Hematopoietic multipotent progenitor cell treated with erythropoietin and hydrocortisone succinate and interleukin-3 and kit ligand, for 4 days (in vitro differentiated cells): ENCODE measurements around the gene CST4.
"Not testable (repeated sequence)": the region's sequence is repeated elsewhere in the genome, so short reads cannot be mapped to it uniquely, and the experiment has no call there.

Source experiments
- DNase-seq: peaks from one replicate; pipeline ENCODE4 v3.0.0-alpha.2; 2015

Gene CST4, protein sequence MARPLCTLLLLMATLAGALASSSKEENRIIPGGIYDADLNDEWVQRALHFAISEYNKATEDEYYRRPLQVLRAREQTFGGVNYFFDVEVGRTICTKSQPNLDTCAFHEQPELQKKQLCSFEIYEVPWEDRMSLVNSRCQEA

GRCh38 chr20:23688684-23689398 lies at the start of gene CST4:
CST4 (minus strand) TSS chr20:23689038; CDS start chr20:23688969, 69 bp downstream.
- not testable (repeated sequence) for DNase-seq

DNA sequence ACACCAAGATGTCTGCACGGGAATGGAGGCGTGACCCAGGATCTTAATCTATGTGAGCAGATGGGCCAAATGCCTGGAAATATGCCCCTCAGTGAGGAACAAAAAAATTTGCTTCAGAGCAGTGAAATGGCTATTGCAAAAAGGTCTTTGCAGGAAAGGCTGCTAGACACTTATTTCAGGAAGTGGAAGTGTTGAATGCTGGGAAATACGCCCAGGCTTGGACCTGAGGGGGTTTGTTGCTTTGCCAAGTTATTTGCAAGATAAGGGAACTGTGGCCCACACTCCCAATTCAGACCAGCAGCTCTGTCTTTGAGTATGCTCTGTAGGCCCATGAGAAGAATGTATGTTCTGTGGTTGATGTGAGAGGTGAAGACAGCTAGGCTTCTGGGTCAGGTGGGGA lies 46.6 kb upstream of the CST4 start:
- DNase-seq = peak; percentile 64

DNA sequence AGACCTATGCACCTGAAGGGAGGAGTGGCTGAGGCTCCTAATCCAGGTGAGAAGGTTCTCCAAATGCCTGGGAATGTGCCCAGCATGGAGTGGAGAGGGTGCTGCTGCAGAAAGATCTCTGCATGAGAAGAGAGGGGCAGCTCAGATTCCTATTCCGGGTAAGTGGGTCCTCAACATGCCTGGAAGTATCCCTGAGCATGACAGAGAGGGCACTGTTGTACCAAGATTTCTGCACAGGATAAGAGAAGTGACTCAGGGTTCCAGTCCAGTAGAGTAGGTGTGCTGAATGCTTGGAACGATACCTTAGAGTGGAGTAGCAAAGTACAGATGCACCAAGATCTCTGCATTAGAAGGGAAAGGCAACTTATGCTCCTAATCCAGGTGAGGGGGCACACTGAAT lies 46.1 kb upstream of the CST4 start:
- peak; percentile 3 for DNase-seq

GRCh38 chr20:23734440-23734839 lies 45.6 kb upstream of the CST4 start:
- peak; percentile 44 for DNase-seq

DNA sequence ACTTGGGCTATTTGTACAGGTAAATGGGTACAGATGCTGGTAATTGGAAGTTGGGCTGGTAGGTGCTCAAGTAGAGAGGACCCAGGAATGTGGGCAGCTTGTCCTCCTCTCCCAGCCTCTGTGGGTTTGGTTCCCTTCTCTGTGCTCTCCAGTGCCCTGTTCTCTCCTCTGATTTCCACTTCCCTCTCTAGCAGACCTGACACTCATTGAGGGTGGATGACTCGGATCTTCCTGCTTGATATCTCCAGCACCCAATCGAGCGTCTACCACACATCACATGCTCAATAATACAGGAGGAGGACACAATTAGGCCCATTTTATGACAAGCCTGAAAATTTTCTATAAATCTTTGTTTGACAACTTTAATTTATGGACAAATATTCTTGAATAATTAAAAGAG lies 38.2 kb upstream of the CST4 start:
- DNase-seq = peak; percentile 13

DNA sequence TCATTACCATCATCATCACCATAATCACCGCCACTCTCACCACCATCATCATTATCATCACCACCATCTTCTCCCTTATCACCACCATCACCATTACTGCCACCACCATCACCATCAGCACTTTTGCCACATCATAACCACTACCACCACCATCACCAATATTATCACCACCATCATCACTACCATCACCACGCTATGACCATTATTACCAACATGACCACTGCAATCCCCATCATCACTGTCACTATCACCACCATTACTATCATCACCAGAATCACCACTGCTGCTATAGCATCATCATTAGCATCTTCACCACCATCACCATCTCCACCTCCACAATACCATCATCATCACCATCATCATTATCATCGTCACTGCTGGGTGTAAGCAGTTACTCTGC lies 36.3 kb upstream of the CST4 start:
- no peak for DNase-seq

DNA sequence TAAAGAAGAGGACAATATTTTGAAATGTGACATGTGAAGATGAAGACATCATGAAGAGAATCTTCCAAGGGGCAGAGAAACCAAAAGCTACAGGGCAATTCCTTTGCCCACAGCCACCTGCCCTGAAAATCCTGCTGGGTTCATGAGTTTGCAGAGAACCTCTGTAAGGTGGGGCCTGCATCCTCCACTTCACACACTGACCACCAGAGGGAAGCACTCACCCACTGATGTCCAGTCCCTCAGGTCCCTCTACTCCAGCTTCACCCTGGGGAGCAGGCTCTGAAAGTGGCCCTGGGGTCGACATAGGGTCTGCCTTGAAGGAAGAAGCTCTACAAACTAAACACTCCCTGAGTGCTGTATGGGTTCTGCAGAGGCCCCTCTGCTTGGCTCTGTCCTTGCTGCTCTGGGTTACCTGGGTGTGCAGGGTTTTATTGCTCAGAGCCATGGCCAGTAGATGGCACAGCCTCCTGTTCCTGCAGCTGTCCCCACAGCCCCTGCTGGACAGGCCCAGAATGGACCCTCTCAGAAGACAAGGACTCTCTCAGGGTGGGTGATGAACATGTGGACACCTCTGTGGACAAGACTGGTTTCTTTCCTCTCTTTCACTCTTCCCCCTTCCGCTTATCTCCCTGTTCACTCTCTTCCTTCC lies 34.9 kb upstream of the CST4 start:
- peak; percentile 52 for DNase-seq

DNA sequence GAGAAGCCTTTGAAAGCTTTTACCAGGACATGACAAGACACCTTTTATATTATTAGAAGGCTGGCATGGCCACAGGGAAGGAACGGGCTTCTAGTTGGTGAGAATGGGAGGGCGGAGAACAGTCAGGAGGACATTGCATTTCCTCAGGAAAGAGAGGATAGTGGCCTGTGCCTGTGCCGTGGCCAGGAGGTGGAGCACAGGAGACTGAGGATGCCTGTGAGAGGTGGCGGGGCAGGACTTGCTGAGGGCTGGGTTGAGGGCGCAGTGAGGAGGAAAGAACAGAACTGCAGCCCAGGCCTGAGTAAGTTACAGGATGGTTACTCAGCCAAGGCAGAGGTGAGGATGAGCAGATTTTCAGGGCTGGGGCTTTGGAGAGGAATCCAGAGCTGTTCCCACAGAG lies 34.0 kb upstream of the CST4 start:
- DNase-seq = not testable (repeated sequence)

- no peak for DNase-seq
Observed at GRCh38 chr20:23721962-23722361, 33.1 kb upstream of the CST4 start.

- not testable (repeated sequence) for DNase-seq
Observed at GRCh38 chr20:23719351-23719750, 30.5 kb upstream of the CST4 start.

GRCh38 chr20:23711778-23712177 lies 22.9 kb upstream of the CST4 start:
- not testable (repeated sequence) for DNase-seq

GRCh38 chr20:23710771-23711170 lies 21.9 kb upstream of the CST4 start:
- no peak for DNase-seq

DNA sequence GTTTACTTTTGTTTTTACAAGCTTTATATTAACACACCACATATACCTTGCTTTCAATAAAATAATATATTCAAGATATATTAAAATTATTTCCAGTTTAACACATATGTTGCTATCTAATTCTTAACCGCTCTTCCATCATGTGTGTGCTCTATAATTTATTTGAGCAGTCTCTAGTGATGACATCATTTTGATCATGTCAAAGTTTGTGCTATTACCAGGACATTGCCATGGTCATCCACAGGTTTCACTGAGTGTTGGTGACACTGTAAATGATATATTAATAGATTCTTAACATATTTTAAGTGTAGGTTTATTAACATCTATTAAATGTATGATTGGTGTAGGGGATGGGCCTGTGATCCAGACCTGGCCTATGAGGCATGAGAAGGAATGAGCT lies 17.1 kb upstream of the CST4 start:
- DNase-seq = no peak

GRCh38 chr20:23702021-23702420 lies 13.2 kb upstream of the CST4 start:
- no peak for DNase-seq

GRCh38 chr20:23700931-23701330 lies 12.1 kb upstream of the CST4 start:
- DNase-seq = no peak

DNA sequence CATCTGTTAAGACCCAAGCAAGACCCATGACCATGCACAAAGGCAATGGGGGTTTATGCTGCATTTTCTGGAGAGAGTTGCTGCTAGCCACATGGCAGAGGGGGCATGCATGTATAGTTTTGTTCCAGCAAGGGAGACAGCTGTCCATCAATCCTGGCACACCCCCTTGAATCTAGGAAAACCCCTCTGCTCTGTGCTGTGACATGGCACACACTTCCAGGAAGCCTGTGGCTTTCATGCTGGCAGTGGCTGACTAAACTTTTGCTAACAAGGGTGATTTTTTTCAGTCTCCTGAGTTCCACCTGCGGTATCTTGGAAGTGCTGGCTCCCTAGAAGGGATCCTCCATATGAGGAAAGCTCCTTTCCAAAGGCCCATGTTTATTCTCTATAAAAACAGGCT lies 9.1 kb upstream of the CST4 start:
- DNase-seq = no peak

DNA sequence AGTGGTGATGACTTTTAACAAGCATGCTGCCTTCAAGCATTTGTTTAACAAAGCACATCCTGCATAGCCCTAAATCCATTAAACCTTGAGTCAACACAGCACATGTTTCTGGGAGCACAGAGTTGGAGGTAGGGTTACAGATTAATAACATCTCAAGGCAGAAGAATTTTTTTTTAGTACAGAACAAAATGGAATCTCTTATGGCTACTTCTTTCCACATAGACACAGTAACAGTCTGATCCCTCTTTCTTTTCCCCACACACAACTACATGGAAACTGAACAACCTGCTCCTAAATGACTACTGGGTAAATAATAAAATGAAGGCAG lies 6.2 kb upstream of the CST4 start:
- not testable (repeated sequence) for DNase-seq

DNA sequence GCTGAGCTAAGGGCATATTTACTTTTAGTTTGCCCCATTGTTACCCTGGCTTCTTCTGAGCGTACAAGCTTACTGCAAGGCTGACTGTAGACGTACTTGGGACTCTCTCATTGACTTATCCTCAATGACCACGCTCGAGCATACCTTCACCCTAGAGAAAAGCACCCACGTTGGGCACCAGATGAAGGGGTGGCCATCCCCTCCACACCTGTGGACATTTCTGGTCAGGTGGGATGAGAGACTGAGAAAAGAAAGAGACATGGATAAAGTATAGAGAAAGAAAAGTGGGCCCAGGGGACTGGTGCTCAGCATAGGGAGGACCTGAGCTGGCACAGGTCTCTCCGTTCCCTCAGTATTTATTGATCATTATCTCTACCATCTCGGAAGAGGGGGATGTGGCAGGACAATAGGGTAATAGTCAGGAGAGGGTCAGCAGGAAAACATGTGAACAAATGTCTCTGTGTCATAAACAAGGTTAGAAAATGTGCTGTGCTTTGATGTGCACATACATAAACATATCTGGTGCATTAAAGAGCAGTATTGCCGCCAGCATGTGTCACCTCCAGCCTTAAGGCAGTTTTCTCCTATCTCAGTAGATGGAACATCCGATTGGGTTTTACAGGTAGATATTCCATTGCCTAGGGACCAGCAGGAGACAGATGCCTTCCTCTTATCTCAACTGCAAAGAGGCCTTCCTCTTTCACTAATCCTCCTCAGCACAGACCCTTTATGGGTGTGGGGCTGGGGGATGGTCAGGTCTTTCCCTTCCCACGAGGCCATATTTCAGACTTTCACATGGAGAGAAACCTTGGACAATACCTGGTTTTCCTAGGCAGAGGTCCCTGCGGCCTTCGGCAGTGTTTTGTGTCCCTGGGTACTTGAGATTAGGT lies 5.6 kb upstream of the CST4 start:
- not testable (repeated sequence) for DNase-seq

- DNase-seq = not testable (repeated sequence)
Observed at GRCh38 chr20:23692725-23693619, 4.1 kb upstream of the CST4 start.

GRCh38 chr20:23691675-23692074 lies 2.8 kb upstream of the CST4 start:
- no peak for DNase-seq

GRCh38 chr20:23690581-23690980 lies 1.7 kb upstream of the CST4 start:
- DNase-seq = no peak

DNA sequence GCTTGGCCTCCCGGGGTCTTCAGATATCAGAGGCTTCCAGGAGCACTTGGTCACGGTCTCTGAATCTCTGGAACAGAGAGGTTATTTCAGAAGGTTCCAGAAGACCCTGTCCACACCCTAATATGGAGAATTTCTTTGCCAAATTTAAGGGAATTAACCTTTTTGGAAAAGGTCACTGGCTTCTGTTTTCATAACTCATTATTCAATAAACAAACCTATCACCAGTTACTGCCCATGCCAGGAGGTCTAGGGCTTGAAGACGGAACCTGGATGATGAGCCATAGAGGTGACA lies 507 bp upstream of the CST4 start:
- no peak for DNase-seq

DNA sequence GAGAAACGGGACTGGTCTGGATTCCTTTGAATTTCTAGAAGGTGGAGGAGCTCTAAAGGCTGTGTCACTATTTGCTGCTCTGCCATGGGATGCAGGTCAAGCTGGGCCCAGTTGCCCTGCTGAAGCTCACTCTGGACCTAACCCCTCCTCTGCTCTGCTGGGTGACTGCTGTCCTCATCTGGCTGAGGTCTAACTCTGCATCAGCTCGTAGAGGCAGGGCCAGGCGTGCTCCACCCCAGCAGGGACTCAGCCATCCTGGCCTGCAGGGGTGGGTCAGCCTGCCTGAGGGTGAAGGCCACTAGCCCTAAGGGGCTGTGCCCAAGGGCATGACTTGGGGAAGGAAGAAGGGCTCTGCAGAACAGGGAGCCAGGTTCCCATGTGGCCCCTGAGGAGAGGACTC lies 852 bp downstream of the CST4 start:
- DNase-seq = no peak
